NCI-H510A (cell line): ENCODE results near the gene ATP11A.
"Not testable (repeated sequence)": the region's sequence is repeated elsewhere in the genome, so short reads cannot be mapped to it uniquely, and the experiment has no call there.

Source experiments
- DNase-seq: peaks from one replicate; lab custom pipeline; 2025; lab: John Stamatoyannopoulos, UW

ATP11A gene

GRCh38 chr13:112692586-112692985 is 2.7 kb downstream of the ATP11A start:
- no peak for DNase-seq

GRCh38 chr13:112693831-112694497 is 4.1 kb downstream of the ATP11A start:
- DNase-seq, result no peak

GRCh38 chr13:112695121-112695520 is 5.3 kb downstream of the ATP11A start:
- no peak for DNase-seq

- no peak for DNase-seq
These were observed 6.4 kb downstream of the ATP11A start for GRCh38 chr13:112696001-112696868.

- no peak for DNase-seq
These were observed 7.1 kb downstream of the ATP11A start for GRCh38 chr13:112696869-112697465.

- DNase-seq, result no peak
These were observed 8.2 kb downstream of the ATP11A start for GRCh38 chr13:112697756-112698655.

- no peak for DNase-seq
These were observed 9.6 kb downstream of the ATP11A start for GRCh38 chr13:112699322-112699918.

- DNase-seq, result no peak
These were observed 10.6 kb downstream of the ATP11A start for GRCh38 chr13:112700291-112701060.

- DNase-seq, result no peak
These were observed 12.6 kb downstream of the ATP11A start for GRCh38 chr13:112702341-112702985.

- DNase-seq, result no peak
These were observed 13.1 kb downstream of the ATP11A start for GRCh38 chr13:112702986-112703379.

GRCh38 chr13:112703449-112704284 is 13.8 kb downstream of the ATP11A start:
- DNase-seq, result no peak

GRCh38 chr13:112704308-112705145 is 14.7 kb downstream of the ATP11A start:
- DNase-seq, result no peak

- no peak for DNase-seq
These were observed 15.4 kb downstream of the ATP11A start for GRCh38 chr13:112705286-112705685.

- DNase-seq, result no peak
These were observed 16.3 kb downstream of the ATP11A start for GRCh38 chr13:112706171-112706570.

- DNase-seq, result no peak
These were observed 18.9 kb downstream of the ATP11A start for GRCh38 chr13:112708560-112709240.

- not testable (repeated sequence) for DNase-seq
These were observed 19.5 kb downstream of the ATP11A start for GRCh38 chr13:112709316-112709715.
